K562 (cell line): Measurements from ENCODE around the gene IRAK3. TPM values are rescaled to one million over a fixed set of nuclear protein-coding genes. Genes with fewer than 3 reads are reported as not detected.

ENCODE experiments used
- ATAC-seq: fragments of 200-7000 bp; cut with Tn5 transposase; 3 replicates; pipeline ENCODE4 v1.9.1; 2020; ENCODE audit warnings: moderate library complexity
- BruUV-seq: library from RNA; stranded (reverse); fragments of 400-500 nt; replicated peaks from 2 replicates; lab custom pipeline; 2021; lab: Mats Ljungman, UMichigan
- CTCF ChIA-PET: fragments of 300-600 bp; formaldehyde crosslinking; extraction: SDS; loops from one replicate; lab custom pipeline; 2021; ENCODE audit warnings: low intra/inter-chr PET ratio; lab: Yijun Ruan, JAX
- POLR2A ChIA-PET: fragments of 300-600, 350-650 bp; sonication (Branson Sonifier 250); formaldehyde crosslinking; extraction: SDS; loops from one replicate; lab custom pipeline; 2021; ENCODE audit warnings: antibody characterized with exemption, inconsistent platforms; lab: Yijun Ruan, JAX
- DNase-seq, 4 experiments: peaks; one replicate each; pipeline versions ENCODE4 v3.0.0 to v3.0.0-alpha.2; 2011 to 2018; ENCODE audit warnings: low spot score in 3 of 4, mixed read lengths in 3 of 4; ENCODE audit errors: extremely low read depth in 1 of 4
- FAIRE-seq: peaks from 2 replicates; lab custom pipeline; 2011; peaks lifted over from hg19 to GRCh38; lab: Jason Lieb, UNC
- H2AFZ ChIP-seq: 2 replicates; pipeline ENCODE4 v1.6.0; 2011; ENCODE audit warnings: low read depth, low read length, control low read depth, inconsistent platforms
- H3K27ac ChIP-seq: fragments of 200-600 bp; 3 replicates; pipeline ENCODE4 v1.8.0; 2011; ENCODE audit warnings: low read depth, mild to moderate bottlenecking, control low read depth, inconsistent platforms, low read length, moderate library complexity, mixed read lengths; ENCODE audit errors: extremely low read depth
- H3K27me3 ChIP-seq, 2 experiments: fragments of 300-600 bp in 1 of 2; 2 replicates in 1 of 2; 3 replicates in 1 of 2; pipeline versions ENCODE4 v1.6.0 to v1.8.0; 2011; ENCODE audit warnings: inconsistent platforms in 2 of 2, low read length in 2 of 2, mild to moderate bottlenecking in 1 of 2, mixed read lengths in 1 of 2, moderate library complexity in 1 of 2; ENCODE audit not compliant: control insufficient read depth in 2 of 2, insufficient read depth in 2 of 2
- H3K36me3 ChIP-seq: fragments of 300-600 bp; 3 replicates; pipeline ENCODE4 v1.8.0; 2011; ENCODE audit warnings: mild to moderate bottlenecking, low read length, inconsistent platforms; ENCODE audit not compliant: control insufficient read depth, insufficient read depth
- H3K4me1 ChIP-seq, 2 experiments: fragments of 200-600 bp in 1 of 2; replicated peaks in 1 of 2; 2 replicates in 1 of 2; 3 replicates in 1 of 2; pipeline versions ENCODE4 v1.5.1 to v1.8.0; 2011; ENCODE audit warnings: inconsistent platforms in 2 of 2, low read length in 2 of 2, mild to moderate bottlenecking in 1 of 2, mixed read lengths in 1 of 2, moderate library complexity in 1 of 2; ENCODE audit not compliant: control insufficient read depth in 2 of 2, insufficient read depth in 2 of 2
- H3K4me2 ChIP-seq: 2 replicates; pipeline ENCODE4 v1.6.1; 2011; ENCODE audit warnings: low read length, control low read depth, inconsistent platforms, mixed read lengths; ENCODE audit not compliant: insufficient read depth
- H3K4me3 ChIP-seq: fragments of 200-600 bp; sonication (generic), shearing (Covaris generic); 2 replicates; pipeline ENCODE4 v1.5.1; 2016; ENCODE audit warnings: control low read depth, inconsistent platforms
- H3K79me2 ChIP-seq: fragments of 200-600 bp; 3 replicates; pipeline ENCODE4 v1.8.0; 2011; ENCODE audit warnings: low read length, inconsistent platforms; ENCODE audit not compliant: control insufficient read depth, insufficient read depth
- H3K9ac ChIP-seq, 2 experiments: 2 replicates each; pipeline versions ENCODE4 v1.6.0 to v1.6.1; 2011; ENCODE audit warnings: low read depth in 2 of 2, low read length in 2 of 2, control low read depth in 1 of 2, inconsistent platforms in 1 of 2, mild to moderate bottlenecking in 1 of 2, mixed read lengths in 1 of 2; ENCODE audit not compliant: insufficient read depth in 1 of 2
- H3K9me1 ChIP-seq: one replicate; pipeline ENCODE4 v1.6.0; 2011; ENCODE audit warnings: inconsistent platforms, mild to moderate bottlenecking, low read length, moderate library complexity; ENCODE audit not compliant: control insufficient read depth, insufficient read depth
- H3K9me3 ChIP-seq: replicated peaks from 2 replicates; pipeline ENCODE4 v1.5.1; 2011; ENCODE audit warnings: low read depth, low read length, inconsistent platforms; ENCODE audit not compliant: control insufficient read depth, insufficient read depth
- H4K20me1 ChIP-seq: replicated peaks from 2 replicates; pipeline ENCODE4 v1.6.1; 2011; ENCODE audit warnings: low read length, inconsistent platforms, mixed read lengths; ENCODE audit not compliant: control insufficient read depth, insufficient read depth
- DDX20 ChIP-seq: fragments of 450-650 bp; IDR thresholded peaks from 2 replicates; pipeline ENCODE4 v1.6.1; 2016; ENCODE audit warnings: missing genetic modification characterization, low read depth, mild to moderate bottlenecking, missing compliant biosample characterization, moderate library complexity
- EHMT2 ChIP-seq: fragments of 450-650 bp; IDR thresholded peaks from 2 replicates; pipeline ENCODE4 v1.6.1; 2018; ENCODE audit warnings: antibody characterized with exemption
- HNRNPUL1 ChIP-seq: fragments of 200-400 bp; formaldehyde crosslinking; IDR thresholded peaks from 2 replicates; pipeline ENCODE4 v1.6.1; 2017; ENCODE audit warnings: low read length
- NCOA1 ChIP-seq: fragments of 450-650 bp; IDR thresholded peaks from 2 replicates; pipeline ENCODE4 v1.6.1; 2016; ENCODE audit warnings: low read depth
- NCOA2 ChIP-seq, 2 experiments: fragments of 450-650 bp; IDR thresholded peaks; 2 replicates each; pipeline ENCODE4 v1.6.1; 2018; ENCODE audit warnings: mild to moderate bottlenecking in 2 of 2, moderate library complexity in 1 of 2; ENCODE audit not compliant: partially characterized antibody in 2 of 2
- NR2C1 ChIP-seq, 2 experiments: fragments of 450-650 bp; IDR thresholded peaks; 2 replicates each; pipeline ENCODE4 v1.6.1; 2017; ENCODE audit warnings: mild to moderate bottlenecking in 2 of 2, antibody characterized with exemption in 1 of 2, inconsistent platforms in 1 of 2, missing compliant biosample characterization in 1 of 2, missing genetic modification characterization in 1 of 2
- SMARCA5 ChIP-seq: fragments of 450-650 bp; IDR thresholded peaks from 2 replicates; pipeline ENCODE4 v1.6.1; 2016
- SRF ChIP-seq, 2 experiments: fragments of 250-450, 450-650 bp in 1 of 2; sonication (Bioruptor Pico) in 1 of 2; sonication (generic) in 1 of 2; formaldehyde crosslinking; IDR thresholded peaks; 2 replicates each; pipeline versions ENCODE4 v1.5.0 to v1.5.1; 2020 to 2022; ENCODE audit warnings: mild to moderate bottlenecking in 1 of 2, missing genetic modification reagents in 1 of 2
- SRSF9 ChIP-seq: fragments of 200-400 bp; formaldehyde crosslinking; IDR thresholded peaks from 2 replicates; pipeline ENCODE4 v1.6.1; 2017; ENCODE audit warnings: low read depth, low read length, borderline replicate concordance
- ZNF384 ChIP-seq: IDR thresholded peaks from 2 replicates; pipeline ENCODE4 v1.6.1; 2012; ENCODE audit warnings: low read depth, low read length, improper control_type of control experiment
- ZNF785 ChIP-seq: fragments of 250-450 bp; sonication (Bioruptor Pico); IDR thresholded peaks from 2 replicates; pipeline ENCODE4 v1.4.0; 2020; ENCODE audit warnings: mild to moderate bottlenecking
- WGBS: fragments of 100-300 bp; shearing (Covaris generic); methylation state at CpG from one replicate; pipeline ENCODE4 v1.1.6; 2016; ENCODE audit warnings: low coverage, mixed read lengths; ENCODE audit not compliant: insufficient coverage; ENCODE audit errors: missing lambda C conversion rate; 5-methylcytosine and 5-hydroxymethylcytosine counted together
- in situ Hi-C: fragments of 300-500 bp; cut with MboI; formaldehyde crosslinking; loops from 4 replicates; pipeline ENCODE4 v1.15.0; 2018; ENCODE audit warnings: inconsistent platforms, mixed read lengths
- intact Hi-C: fragments of 100-400 bp; cut with micrococcal nuclease; formaldehyde crosslinking; loops from 2 replicates; pipeline ENCODE4 v1.14.2; 2022
- polyA plus RNA-seq, 8 experiments: library from polyadenylated mRNA; depleted of rRNA in 4 of 8; stranded (reverse) in 5 of 8; unstranded in 3 of 8; fragments of >200 nt; fragmentation: Nextera tagmentation in 2 of 8; fragmentation: Illumina TruSeq in 1 of 8; extraction: Ambion mirVana in 2 of 8; extraction: Trizol in 1 of 8; gene quantifications; 2 replicates each; pipeline versions ENCODE4 v1.2.1 to v1.2.3, GENCODE V29; 2011 to 2014; ENCODE audit warnings: inconsistent platforms in 1 of 8, missing spikeins in 1 of 8
- total RNA-seq, 7 experiments: library from RNA; depleted of rRNA in 6 of 7; stranded (reverse); fragments of >200 nt in 6 of 7; fragmentation: Illumina TruSeq in 2 of 7; extraction: Trizol in 2 of 7; gene quantifications; 2 replicates each; pipeline versions ENCODE4 v1.2.1 to v1.2.3, GENCODE V29; 2011 to 2021; ENCODE audit warnings: low replicate concordance in 1 of 7
- TF ChIP-seq, protein P1 (sequence below): sonication (generic); formaldehyde crosslinking; IDR thresholded peaks from 2 replicates; pipeline ENCODE4 v1.8.0; 2022; ENCODE audit warnings: mild to moderate bottlenecking, low read depth, missing genetic modification reagents
- TF ChIP-seq, protein P2 (sequence below), 2 experiments: fragments of 450-650 bp in 1 of 2; IDR thresholded peaks; 2 replicates each; pipeline ENCODE4 v1.6.1; 2011 to 2017; ENCODE audit warnings: low read depth in 2 of 2, antibody characterized with exemption in 1 of 2, borderline replicate concordance in 1 of 2, low read length in 1 of 2, mild to moderate bottlenecking in 1 of 2, mixed read lengths in 1 of 2; ENCODE audit not compliant: control insufficient read depth in 1 of 2

The IRAK3 gene
- total and polyA plus RNA-seq, 9 of the 15 experiments (the other 6 are each of a cell fraction or from before 2014, with no cell fraction given): 0.06 to 0.09 (median 0.07) TPM; not detected in 6

DNA sequence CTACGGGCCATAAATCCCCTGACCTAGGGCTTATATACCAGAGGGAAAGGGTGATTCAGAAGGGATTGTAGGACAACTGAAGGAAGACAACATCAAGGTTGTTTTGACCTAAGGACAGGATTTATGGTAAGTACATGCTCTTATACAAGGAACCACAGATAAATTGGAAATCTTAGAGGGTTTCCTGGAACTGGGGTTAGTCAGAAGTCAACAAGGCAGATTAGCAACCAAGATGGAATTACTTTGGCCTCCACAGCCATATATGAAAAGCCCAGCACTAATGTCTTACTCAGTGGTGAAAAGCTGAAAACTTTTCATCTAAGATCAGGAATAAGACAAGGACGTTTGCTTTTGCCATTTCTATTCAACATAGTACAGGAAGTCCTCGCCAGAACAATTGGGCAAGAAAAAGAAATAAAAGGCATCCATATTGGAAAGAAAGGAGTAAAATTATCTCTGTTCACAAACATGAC, 24.6 kb upstream of the IRAK3 start:
- Histone ChIP-seq H3K36me3 (peaks cover 17% of the 10 kb centered on the region), H3K9ac (no peak overlapping the region), H3K9me1 (no peaks in the 10 kb centered on the region), H2AFZ (no peak overlapping the region), H3K27me3 (no peaks in the 10 kb centered on the region), H3K4me3 (no peak overlapping the region), H4K20me1 (no peaks in the 10 kb centered on the region; the same call in 1 of the 2 replicates), H3K4me2 (no peak overlapping the region), H3K27ac (peak overlapping the region; percentile 9; the same call in 1 of the 3 replicates), H3K9me3 (no peaks in the 10 kb centered on the region), H3K79me2 (peaks cover 78% of the 10 kb centered on the region), H3K4me1 (peaks cover 5 to 8% of the 10 kb centered on the region in 2 experiments; a peak in 4 of 5 replicates)
- peak; percentile 42 for ATAC-seq
- peak in 2 of 4 experiments; percentile 28 to 67 for DNase-seq
- BruUV-seq: no TSS peak
- POLR2A ChIA-PET: no interaction called here
- intact Hi-C loops: no loop called here
- CTCF ChIA-PET: interaction anchor here (0.7 kb wide), 1 partner anchor 1371 kb away, joined by 3 read pairs; no protein-coding TSS in a partner anchor
- in situ Hi-C loops: no loop called here
- WGBS: 13% methylated on average over 3 of the region's 3 CpGs
- peak; percentile 66 for FAIRE-seq
- TF ChIP-seq DDX20 (tag) (peak; percentile 83), SRF (CRISPR knock-in tag; IDR thresholded peaks at IDR 0.05) (0 out of 4 replicates have a peak, but pooled peaks of 1 of the 2 experiments have one; percentile 43), SRSF9 (no peak), NCOA2 (IDR thresholded peaks at IDR 0.05; ENCODE audit: partially characterized antibody in 2 of 2) (no peak), EHMT2 (0 out of 2 replicates have a peak, but pooled peaks have one; percentile 39), SMARCA5 (no peak), HNRNPUL1 (no peak), NCOA1 (0 out of 2 replicates have a peak, but pooled peaks have one; percentile 33), NR2C1 (IDR thresholded peaks at IDR 0.05) (no peak), NR2C1 (tag; IDR thresholded peaks at IDR 0.05) (peak; percentile 80), ZNF785 (CRISPR knock-in tag) (no peak), ZNF384 (no peak)
- TF ChIP-seq, protein P1, sequence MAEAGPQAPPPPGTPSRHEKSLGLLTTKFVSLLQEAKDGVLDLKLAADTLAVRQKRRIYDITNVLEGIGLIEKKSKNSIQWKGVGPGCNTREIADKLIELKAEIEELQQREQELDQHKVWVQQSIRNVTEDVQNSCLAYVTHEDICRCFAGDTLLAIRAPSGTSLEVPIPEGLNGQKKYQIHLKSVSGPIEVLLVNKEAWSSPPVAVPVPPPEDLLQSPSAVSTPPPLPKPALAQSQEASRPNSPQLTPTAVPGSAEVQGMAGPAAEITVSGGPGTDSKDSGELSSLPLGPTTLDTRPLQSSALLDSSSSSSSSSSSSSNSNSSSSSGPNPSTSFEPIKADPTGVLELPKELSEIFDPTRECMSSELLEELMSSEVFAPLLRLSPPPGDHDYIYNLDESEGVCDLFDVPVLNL (CRISPR knock-in tag): no peak
- TF ChIP-seq, protein P2, sequence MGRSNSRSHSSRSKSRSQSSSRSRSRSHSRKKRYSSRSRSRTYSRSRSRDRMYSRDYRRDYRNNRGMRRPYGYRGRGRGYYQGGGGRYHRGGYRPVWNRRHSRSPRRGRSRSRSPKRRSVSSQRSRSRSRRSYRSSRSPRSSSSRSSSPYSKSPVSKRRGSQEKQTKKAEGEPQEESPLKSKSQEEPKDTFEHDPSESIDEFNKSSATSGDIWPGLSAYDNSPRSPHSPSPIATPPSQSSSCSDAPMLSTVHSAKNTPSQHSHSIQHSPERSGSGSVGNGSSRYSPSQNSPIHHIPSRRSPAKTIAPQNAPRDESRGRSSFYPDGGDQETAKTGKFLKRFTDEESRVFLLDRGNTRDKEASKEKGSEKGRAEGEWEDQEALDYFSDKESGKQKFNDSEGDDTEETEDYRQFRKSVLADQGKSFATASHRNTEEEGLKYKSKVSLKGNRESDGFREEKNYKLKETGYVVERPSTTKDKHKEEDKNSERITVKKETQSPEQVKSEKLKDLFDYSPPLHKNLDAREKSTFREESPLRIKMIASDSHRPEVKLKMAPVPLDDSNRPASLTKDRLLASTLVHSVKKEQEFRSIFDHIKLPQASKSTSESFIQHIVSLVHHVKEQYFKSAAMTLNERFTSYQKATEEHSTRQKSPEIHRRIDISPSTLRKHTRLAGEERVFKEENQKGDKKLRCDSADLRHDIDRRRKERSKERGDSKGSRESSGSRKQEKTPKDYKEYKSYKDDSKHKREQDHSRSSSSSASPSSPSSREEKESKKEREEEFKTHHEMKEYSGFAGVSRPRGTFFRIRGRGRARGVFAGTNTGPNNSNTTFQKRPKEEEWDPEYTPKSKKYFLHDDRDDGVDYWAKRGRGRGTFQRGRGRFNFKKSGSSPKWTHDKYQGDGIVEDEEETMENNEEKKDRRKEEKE (IDR thresholded peaks at IDR 0.05; ENCODE audit: borderline replicate concordance in 1 of 2, control insufficient read depth in 1 of 2, low read depth in 2 of 2, low read length in 1 of 2): no peak
